HG02588 (cell line): ENCODE measurements around the gene MDP1.
A peak's percentile ranks its signal among the peaks of the same experiment; 100 is the strongest.
"Not testable (repeated sequence)": the region's sequence is repeated elsewhere in the genome, so short reads cannot be mapped to it uniquely, and the experiment has no call there.

Experiments
- ATAC-seq: cut with Tn5 transposase; IDR thresholded peaks from one replicate; pipeline ENCODE4 v1.9.1; 2021; ENCODE audit warnings: mild to moderate bottlenecking, moderate library complexity; ENCODE audit not compliant: unreplicated experiment

MDP1 gene

DNA sequence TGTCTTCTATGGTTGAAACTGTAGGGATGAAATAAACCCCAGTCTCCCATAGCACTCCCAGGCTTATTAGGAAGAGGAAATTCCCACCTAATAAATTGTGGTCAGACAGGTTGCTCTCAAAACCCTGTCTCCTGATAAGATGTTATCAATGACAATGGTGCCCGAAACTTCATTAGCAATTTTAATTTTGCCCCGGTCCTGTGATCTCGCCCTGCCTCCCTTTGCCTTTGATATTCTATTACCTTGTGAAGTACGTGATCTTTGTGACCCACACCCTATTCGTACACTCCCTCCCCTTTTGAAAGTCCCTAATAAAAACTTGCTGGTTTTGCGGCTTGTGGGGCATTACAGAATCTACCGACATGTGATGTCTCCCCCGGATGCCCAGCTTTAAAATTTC, 13.3 kb downstream of the MDP1 start:
- not testable (repeated sequence) for ATAC-seq

DNA sequence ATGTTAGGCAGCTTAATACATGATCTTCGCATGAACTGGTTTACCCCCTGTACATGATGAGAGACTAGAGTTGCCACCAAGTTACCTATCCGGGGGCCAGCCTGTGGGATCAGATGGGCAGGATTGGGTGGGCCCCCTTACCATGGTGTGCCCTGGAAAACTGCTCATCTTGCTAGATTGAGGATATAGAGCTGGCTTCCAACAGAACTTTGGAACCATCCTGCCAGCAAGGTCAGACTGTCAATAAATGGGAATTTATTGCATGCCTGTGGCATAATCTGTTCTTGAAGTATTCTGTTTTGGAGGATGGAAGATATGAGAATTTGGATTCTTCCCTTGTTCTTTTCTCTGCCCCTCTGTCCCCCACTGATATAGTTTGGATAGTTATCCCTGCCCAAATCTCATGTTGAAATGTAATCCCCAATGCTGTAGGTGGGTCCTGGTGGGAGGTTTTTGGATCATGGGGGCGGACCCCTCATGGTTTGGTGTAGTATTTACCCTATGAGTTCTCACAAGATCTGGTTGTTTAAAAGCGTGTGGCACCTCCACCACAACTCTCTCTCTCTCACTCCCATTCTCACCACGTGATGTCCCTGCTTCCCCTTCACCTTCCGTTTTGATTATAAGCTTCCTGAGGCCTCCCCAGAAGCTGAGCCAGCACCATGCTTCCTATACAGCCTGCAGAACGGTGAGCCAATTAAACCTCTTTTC, 16.9 kb downstream of the MDP1 start:
- no peak for ATAC-seq

DNA sequence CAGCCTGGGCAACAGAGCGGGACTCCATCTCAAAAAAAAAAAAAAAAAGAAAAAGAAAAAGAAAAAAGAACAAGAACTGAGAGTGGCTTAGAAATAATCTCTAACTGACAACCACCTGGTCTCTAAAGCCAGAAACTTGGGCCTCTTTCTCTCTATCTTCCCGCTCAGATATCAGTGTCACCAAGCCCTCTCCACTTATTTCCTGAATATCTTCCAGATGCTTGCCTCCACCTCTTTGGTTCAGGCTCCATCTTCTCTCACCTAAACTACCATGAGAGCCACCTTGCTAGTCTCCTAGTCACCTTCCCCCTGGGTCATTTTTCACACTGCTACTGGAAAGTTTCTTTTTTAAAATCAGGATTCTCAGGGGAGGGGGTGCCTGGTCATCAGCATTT, 18.8 kb downstream of the MDP1 start:
- ATAC-seq = no peak

- peak; percentile 15 for ATAC-seq
Measured at GRCh38 chr14:24196071-24197055, 19.5 kb downstream of the MDP1 start.

- peak; percentile 78 for ATAC-seq
Measured at GRCh38 chr14:24195186-24196070, 20.4 kb downstream of the MDP1 start, which contains the start of gene TM9SF1. TSS of gene TM9SF1 (minus strand) at chr14:24195441. CDS start at chr14:24195019, 422 bp downstream.

DNA sequence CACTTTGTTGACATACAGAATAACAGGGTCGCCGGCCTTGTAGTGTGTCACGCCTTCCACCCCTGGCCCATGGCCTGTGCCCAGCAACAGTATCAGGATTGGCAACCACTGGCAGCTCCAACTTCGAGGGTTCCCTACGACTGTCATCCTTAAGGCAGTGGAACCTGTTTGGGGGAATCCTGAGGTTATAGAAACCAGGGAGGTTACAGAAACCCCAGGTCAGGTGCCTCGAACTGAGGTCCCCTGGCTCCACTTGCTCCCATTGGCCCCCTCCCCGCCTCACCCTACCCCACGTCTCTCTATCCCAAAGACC, 21.0 kb downstream of the MDP1 start:
- ATAC-seq = no peak

DNA sequence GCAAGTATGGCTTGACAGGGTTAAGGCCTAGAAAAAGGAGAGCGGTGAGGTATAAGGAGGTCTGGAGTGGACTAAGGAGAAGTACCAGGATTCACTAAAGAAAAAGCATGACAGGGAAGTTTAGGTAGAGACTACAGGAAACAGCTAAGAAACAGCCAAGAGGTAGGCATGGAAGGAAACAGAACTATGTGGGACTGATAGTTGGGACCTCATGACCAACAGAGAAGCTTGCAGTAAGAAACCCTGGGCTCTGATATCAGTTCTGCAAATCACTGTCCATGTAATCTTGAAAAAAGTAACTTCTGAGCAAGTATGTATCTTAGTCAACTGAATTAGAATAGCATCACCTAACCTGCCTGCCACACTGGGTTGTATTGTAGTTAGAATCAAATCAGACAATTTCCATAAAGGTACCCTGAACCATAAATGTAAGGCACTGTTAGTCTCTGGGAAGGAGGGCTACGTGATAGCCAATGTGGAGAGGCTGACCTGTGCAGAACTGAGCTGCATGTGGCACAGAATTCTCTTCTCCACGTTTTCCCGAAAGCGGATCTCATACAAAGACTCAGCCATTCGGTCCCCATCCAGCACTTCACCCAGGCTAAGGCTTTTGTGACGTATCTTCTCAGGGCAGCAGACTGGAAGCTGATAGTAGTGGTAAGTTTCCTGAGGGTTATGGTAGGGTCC, 21.5 kb downstream of the MDP1 start:
- ATAC-seq = no peak

DNA sequence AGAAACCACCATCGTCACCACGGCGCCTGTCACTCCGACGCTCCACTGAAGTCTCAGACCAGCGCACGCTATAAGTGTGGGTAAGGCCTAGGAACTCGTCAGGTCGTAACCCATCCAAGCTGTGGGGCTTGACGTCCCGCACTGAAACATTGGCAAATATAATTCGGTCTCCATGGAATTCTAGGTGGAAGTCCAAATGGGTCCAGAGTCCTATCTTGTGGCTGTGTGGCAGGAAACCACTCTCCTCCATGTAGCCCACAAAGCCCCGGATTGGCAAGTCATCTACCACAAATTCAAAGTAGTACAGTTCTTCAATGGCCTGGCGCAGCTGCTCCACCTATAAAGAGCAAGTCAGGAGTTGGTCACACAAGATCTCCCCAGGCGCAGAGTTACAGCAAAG, 22.9 kb downstream of the MDP1 start:
- no peak for ATAC-seq

DNA sequence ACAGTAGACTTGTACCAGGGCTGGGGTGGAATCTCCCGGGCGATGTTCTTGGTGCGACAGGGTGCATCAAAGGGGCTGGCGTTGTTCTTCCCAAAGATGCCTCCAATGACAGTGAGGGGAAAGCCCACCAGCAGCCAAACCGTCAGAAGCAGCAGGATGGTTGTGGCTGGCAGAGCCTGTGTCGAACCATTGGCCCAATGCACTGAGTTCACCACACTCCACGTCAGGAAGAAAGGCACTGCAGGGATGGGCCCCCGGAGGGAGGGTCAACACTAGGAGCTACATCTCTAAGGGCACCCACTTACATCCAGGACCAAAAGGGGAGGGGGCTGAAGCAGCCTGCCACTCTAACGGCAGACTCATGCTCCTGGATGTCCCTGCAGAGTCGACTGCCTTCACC, 25.4 kb downstream of the MDP1 start:
- ATAC-seq = no peak

DNA sequence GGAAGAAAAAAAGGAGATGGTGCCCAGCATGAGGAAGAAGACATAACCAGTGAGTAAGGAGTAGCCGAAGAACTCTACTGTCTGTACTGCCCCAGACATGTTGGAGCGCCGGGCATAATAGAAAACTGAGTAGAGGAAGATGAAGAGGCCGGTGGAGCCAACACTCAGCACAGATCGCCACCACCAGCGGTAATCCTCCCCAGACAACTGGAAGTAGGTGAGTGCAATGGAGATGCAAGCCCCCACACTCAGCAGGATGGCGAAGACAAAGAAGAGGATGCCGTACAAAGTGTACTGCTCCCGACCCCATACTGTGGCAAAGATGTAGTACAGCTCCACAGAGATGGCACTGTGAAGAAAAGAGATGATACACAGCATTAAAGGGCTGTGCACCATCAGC, 26.4 kb downstream of the MDP1 start:
- ATAC-seq = no peak

GRCh38 chr14:24189059-24189375, 26.8 kb downstream of the MDP1 start:
- no peak for ATAC-seq

DNA sequence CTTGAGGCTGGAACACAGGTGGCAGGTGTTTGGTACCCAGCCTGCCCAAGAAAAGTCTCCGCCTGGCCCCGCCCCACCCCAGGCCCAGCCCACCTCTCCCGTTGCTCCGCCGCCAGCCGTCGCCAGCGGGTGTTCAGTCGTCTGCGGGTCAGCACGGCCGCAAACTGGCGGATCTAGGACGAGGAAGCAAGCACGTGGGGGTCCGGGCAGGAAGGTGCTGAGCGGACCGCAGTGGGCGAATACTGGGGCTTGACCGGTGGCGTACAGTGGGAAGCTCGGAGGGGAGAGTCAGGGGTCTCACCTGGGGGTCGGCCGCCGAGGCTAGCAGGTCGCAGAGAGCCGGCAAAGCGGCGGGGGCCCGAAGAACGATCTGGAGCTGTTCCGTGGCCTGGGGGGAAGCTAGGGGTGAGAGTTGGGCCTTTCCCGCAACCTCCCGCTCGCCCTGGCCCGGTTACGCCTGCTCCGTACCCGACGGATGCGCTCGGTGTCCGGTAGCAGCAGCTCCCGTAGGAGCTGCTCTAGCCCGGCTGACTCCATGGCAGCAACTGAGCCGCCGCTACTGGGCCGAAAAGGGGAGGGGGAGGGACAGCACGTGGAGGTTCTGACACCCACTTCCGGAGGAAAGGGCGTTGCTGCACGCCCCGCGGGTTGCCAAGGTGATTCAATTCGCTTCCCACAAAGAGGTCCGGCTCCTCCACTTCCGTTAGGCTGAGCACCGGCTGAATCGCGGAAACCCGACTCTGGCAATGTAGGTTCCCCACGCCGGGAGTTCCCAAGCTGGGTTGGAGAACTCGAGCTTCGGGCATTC, 27.4 kb downstream of the MDP1 start, which contains the start of gene IPO4:
Gene IPO4 (minus strand): TSS at position 566 of the 808 bp plus-strand sequence. CDS start 29 bp downstream, at position 537.
- ATAC-seq = peak; percentile 86

GRCh38 chr14:24187539-24187915, 28.3 kb downstream of the MDP1 start:
- ATAC-seq = no peak

- no peak for ATAC-seq
Measured at GRCh38 chr14:24186831-24187538, 28.9 kb downstream of the MDP1 start.

GRCh38 chr14:24185741-24186140, 30.1 kb downstream of the MDP1 start:
- no peak for ATAC-seq

GRCh38 chr14:24185026-24185425, 30.8 kb downstream of the MDP1 start:
- no peak for ATAC-seq

GRCh38 chr14:24184104-24184970, 31.5 kb downstream of the MDP1 start:
- no peak for ATAC-seq

DNA sequence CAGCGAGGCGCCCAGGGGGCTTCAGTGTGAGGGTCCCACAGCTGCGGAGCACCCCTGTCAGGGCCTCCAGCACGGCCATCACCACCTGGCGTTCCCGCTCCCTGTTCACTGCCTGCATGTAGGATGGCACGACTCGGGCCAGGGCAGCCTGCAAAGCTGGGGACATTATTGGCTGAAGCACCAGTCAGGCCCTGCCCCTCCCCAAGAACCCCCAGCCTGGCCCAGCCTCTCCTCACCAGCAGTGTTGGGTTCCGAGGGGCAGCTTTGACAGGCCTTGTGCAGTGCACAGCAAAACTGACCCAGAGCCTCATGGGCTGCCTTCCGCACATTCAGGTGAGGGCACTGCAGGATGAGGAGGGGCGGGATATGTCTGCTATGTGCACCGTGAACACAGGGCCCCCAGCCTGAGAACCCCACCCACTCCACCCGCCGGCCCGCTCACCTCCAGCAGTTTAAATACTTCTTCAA, 32.8 kb downstream of the MDP1 start:
- no peak for ATAC-seq
